GM19328 (cell line): ENCODE results near the gene MT1G.
"Not testable (repeated sequence)": the region's sequence is repeated elsewhere in the genome, so short reads cannot be mapped to it uniquely, and the experiment has no call there.

Experiments
- ATAC-seq: cut with Tn5 transposase; IDR thresholded peaks from one replicate; pipeline ENCODE4 v1.9.1; 2021; ENCODE audit warnings: mild to moderate bottlenecking, moderate library complexity; ENCODE audit not compliant: unreplicated experiment

Gene MT1G

GRCh38 chr16:56637814-56638750, 29.8 kb downstream of the MT1G start, which contains the start of gene MT1A:
Gene MT1A, plus strand, starts transcription at chr16:56638666. Its CDS starts 73 bp downstream, at chr16:56638739.
- no peak for ATAC-seq

GRCh38 chr16:56636616-56637413, 31.1 kb downstream of the MT1G start:
- ATAC-seq: no peak

GRCh38 chr16:56635441-56635967, 32.4 kb downstream of the MT1G start:
- ATAC-seq: no peak

- no peak for ATAC-seq
Measured at GRCh38 chr16:56634715-56635440, 33.0 kb downstream of the MT1G start.

GRCh38 chr16:56633535-56633934, 34.3 kb downstream of the MT1G start:
- ATAC-seq: no peak

- no peak for ATAC-seq
Measured at GRCh38 chr16:56632848-56633365, 35.0 kb downstream of the MT1G start.

GRCh38 chr16:56632156-56632847, 35.6 kb downstream of the MT1G start, which contains the start of gene MT1M:
Gene MT1M, plus strand, starts transcription at chr16:56632659. Its CDS starts 73 bp downstream, at chr16:56632732.
- no peak for ATAC-seq

- ATAC-seq: no peak
Measured at GRCh38 chr16:56631832-56632155, 36.1 kb downstream of the MT1G start.

GRCh38 chr16:56631197-56631596, 36.7 kb downstream of the MT1G start:
- no peak for ATAC-seq

- no peak for ATAC-seq
Measured at GRCh38 chr16:56630134-56630533, 37.7 kb downstream of the MT1G start.

- ATAC-seq: no peak
Measured at GRCh38 chr16:56629531-56629930, 38.3 kb downstream of the MT1G start.

- no peak for ATAC-seq
Measured at GRCh38 chr16:56628486-56629350, 39.1 kb downstream of the MT1G start.

- ATAC-seq: no peak
Measured at GRCh38 chr16:56626685-56627084, 41.2 kb downstream of the MT1G start.

GRCh38 chr16:56625943-56626654, 41.8 kb downstream of the MT1G start:
- ATAC-seq: no peak

- ATAC-seq: peak; percentile 48
Measured at GRCh38 chr16:56625140-56625942, 42.5 kb downstream of the MT1G start, which contains the start of gene MT1E. Gene MT1E, plus strand, starts transcription at chr16:56625781. Its CDS starts 71 bp downstream, at chr16:56625852.

GRCh38 chr16:56623637-56624036, 44.2 kb downstream of the MT1G start:
- no peak for ATAC-seq

GRCh38 chr16:56623184-56623583, 44.7 kb downstream of the MT1G start:
- not testable (repeated sequence) for ATAC-seq
